ACC112 (cell line): ENCODE measurements around the gene TMX3.
A peak's percentile ranks its signal among the peaks of the same experiment; 100 is the strongest.

ENCODE experiments used
- H2AFZ ChIP-seq: fragments of 200-600 bp; sonication (generic); one replicate; pipeline ENCODE4 v1.6.0; 2017; ENCODE audit warnings: antibody characterized with exemption, low read length; ENCODE audit not compliant: unreplicated experiment
- H3K27ac ChIP-seq: fragments of 200-600 bp; sonication (generic); 2 replicates; pipeline ENCODE4 v1.5.1; 2014; ENCODE audit warnings: low read depth, mild to moderate bottlenecking, antibody characterized with exemption, low read length, moderate library complexity
- H3K27me3 ChIP-seq: fragments of 200-600 bp; sonication (generic); 2 replicates; pipeline ENCODE4 v1.6.1; 2014; ENCODE audit warnings: mild to moderate bottlenecking, antibody characterized with exemption, low read length, moderate library complexity, mixed read lengths; ENCODE audit not compliant: insufficient read depth
- H3K36me3 ChIP-seq: fragments of 200-600 bp; sonication (generic); 2 replicates; pipeline ENCODE4 v1.6.1; 2016; ENCODE audit warnings: mild to moderate bottlenecking, antibody characterized with exemption, low read length, moderate library complexity, mixed read lengths; ENCODE audit not compliant: insufficient read depth
- H3K4me1 ChIP-seq: fragments of 200-600 bp; sonication (generic); one replicate; pipeline ENCODE4 v1.6.1; 2016; ENCODE audit warnings: low read length, mixed read lengths; ENCODE audit not compliant: insufficient read depth, unreplicated experiment, control insufficient read depth
- H3K4me3 ChIP-seq: fragments of 200-600 bp; sonication (generic); 2 replicates; pipeline ENCODE4 v1.5.1; 2014; ENCODE audit warnings: mild to moderate bottlenecking, low read depth, low read length
- H3K79me2 ChIP-seq: fragments of 200-600 bp; sonication (generic); one replicate; pipeline ENCODE4 v1.6.0; 2016; ENCODE audit warnings: low read length; ENCODE audit not compliant: control insufficient read depth, unreplicated experiment, insufficient read depth

TMX3 gene

GRCh38 chr18:68714712-68715496 is at the start of gene TMX3:
Gene TMX3, minus strand, starts transcription at chr18:68715108. Its CDS starts 127 bp downstream, at chr18:68714981.
- peak within 1 kb of the TSS; percentile 94 for H3K4me3 ChIP-seq
- peak within 1 kb of the TSS; percentile 96 for H2AFZ ChIP-seq
- H3K4me1 ChIP-seq: peaks cover 16% of the 10 kb centered on the region
- H3K79me2 ChIP-seq: peaks cover 47% of the 10 kb centered on the region
- H3K27me3 ChIP-seq: no peaks in the 10 kb centered on the region
- peaks cover 32% of the 10 kb centered on the region for H3K36me3 ChIP-seq
- peak within 1 kb of the TSS; percentile 62; the same call in 1 of the 2 replicates for H3K27ac ChIP-seq

- H3K27ac ChIP-seq: peak overlapping the region; percentile 93
- no peaks in the 10 kb centered on the region for H3K79me2 ChIP-seq
- H3K36me3 ChIP-seq: no peaks in the 10 kb centered on the region
- 0 out of 2 replicates have a peak overlapping the region, but pooled peaks have one; percentile 31 for H3K4me3 ChIP-seq
- H3K27me3 ChIP-seq: no peaks in the 10 kb centered on the region
- H2AFZ ChIP-seq: peak overlapping the region; percentile 44
- peaks cover 21% of the 10 kb centered on the region for H3K4me1 ChIP-seq
Measured at GRCh38 chr18:68764016-68764415, 49.1 kb upstream of the TMX3 start.

GRCh38 chr18:68763083-68763482 is 48.2 kb upstream of the TMX3 start:
- no peak overlapping the region for H3K4me3 ChIP-seq
- no peaks in the 10 kb centered on the region for H3K79me2 ChIP-seq
- H3K27ac ChIP-seq: peak overlapping the region; percentile 93

DNA sequence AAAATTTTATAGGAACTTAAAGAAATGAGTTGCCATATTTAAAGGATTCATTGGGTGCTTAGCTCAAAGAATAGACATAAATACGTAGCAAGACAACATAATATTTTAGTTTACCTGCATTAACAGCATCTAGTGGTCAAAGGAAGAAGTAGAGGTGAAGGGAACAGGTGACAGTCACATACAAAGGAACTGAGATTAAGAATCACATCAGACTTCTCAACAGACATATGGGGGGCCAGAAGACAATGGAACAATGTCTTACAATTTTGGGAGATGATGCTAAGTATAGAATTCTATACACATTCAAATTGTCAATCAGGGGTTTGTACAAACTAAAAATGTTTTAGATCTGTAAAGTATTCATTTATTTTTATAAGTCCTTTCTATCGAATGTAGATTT is 44.4 kb upstream of the TMX3 start:
- H3K27ac ChIP-seq: no peak overlapping the region
- H3K4me1 ChIP-seq: peaks cover 19% of the 10 kb centered on the region
- H3K36me3 ChIP-seq: no peaks in the 10 kb centered on the region
- no peak overlapping the region for H3K4me3 ChIP-seq
- H3K79me2 ChIP-seq: no peaks in the 10 kb centered on the region
- H2AFZ ChIP-seq: no peak overlapping the region
- H3K27me3 ChIP-seq: no peaks in the 10 kb centered on the region

More at GRCh38 chr18:68763083-68763482, 48.2 kb upstream of the TMX3 start:
- no peaks in the 10 kb centered on the region for H3K27me3 ChIP-seq
- no peaks in the 10 kb centered on the region for H3K36me3 ChIP-seq
- no peak overlapping the region for H2AFZ ChIP-seq
- peaks cover 21% of the 10 kb centered on the region for H3K4me1 ChIP-seq

- Histone ChIP-seq H3K4me3 (no peak overlapping the region), H3K4me1 (no peaks in the 10 kb centered on the region), H3K27me3 (no peaks in the 10 kb centered on the region), H3K36me3 (no peaks in the 10 kb centered on the region), H3K79me2 (no peaks in the 10 kb centered on the region), H3K27ac (no peak overlapping the region), H2AFZ (no peak overlapping the region)
Measured at GRCh38 chr18:68757126-68757525, 42.2 kb upstream of the TMX3 start.

- H3K4me3 ChIP-seq: no peak overlapping the region
- H3K27ac ChIP-seq: no peak overlapping the region
- H2AFZ ChIP-seq: no peak overlapping the region
- H3K36me3 ChIP-seq: no peaks in the 10 kb centered on the region
- H3K27me3 ChIP-seq: no peaks in the 10 kb centered on the region
- no peaks in the 10 kb centered on the region for H3K79me2 ChIP-seq
- H3K4me1 ChIP-seq: no peaks in the 10 kb centered on the region
Measured at GRCh38 chr18:68742206-68742605, 27.3 kb upstream of the TMX3 start.

DNA sequence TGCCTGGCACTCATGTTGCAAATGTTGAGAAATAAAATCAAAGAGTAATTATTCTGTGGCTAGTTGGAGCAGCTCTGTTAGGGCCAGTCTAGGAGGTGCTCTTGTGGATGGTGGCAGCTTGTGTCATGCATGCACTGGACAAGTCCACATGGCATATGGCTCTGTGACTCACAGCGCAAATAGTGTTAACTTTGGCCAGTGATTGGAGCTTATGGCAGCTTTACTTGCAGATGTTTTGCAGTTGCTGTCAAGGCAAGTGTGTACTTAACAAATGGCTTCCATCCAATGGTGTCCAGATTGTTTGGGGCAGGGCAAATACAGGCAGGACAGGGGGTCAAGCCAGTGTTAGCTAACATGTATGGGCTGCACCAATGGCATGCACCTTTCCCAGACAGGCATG is 26.1 kb upstream of the TMX3 start:
- no peak overlapping the region for H3K4me3 ChIP-seq
- no peaks in the 10 kb centered on the region for H3K4me1 ChIP-seq
- no peaks in the 10 kb centered on the region for H3K36me3 ChIP-seq
- no peak overlapping the region for H2AFZ ChIP-seq
- H3K27ac ChIP-seq: no peak overlapping the region
- no peaks in the 10 kb centered on the region for H3K27me3 ChIP-seq
- H3K79me2 ChIP-seq: no peaks in the 10 kb centered on the region

GRCh38 chr18:68739462-68739861 is 24.6 kb upstream of the TMX3 start:
- Histone ChIP-seq H3K27me3 (no peaks in the 10 kb centered on the region), H3K4me1 (no peaks in the 10 kb centered on the region), H3K27ac (no peak overlapping the region), H2AFZ (no peak overlapping the region), H3K4me3 (no peak overlapping the region), H3K79me2 (no peaks in the 10 kb centered on the region), H3K36me3 (no peaks in the 10 kb centered on the region)

- Histone ChIP-seq H3K79me2 (no peaks in the 10 kb centered on the region), H3K4me1 (peaks cover 7% of the 10 kb centered on the region), H3K36me3 (no peaks in the 10 kb centered on the region), H3K4me3 (no peak overlapping the region), H2AFZ (no peak overlapping the region), H3K27me3 (no peaks in the 10 kb centered on the region), H3K27ac (no peak overlapping the region)
Measured at GRCh38 chr18:68738564-68738963, 23.7 kb upstream of the TMX3 start.

GRCh38 chr18:68735483-68736343 is 20.8 kb upstream of the TMX3 start:
- no peak overlapping the region for H3K4me3 ChIP-seq
- H3K36me3 ChIP-seq: no peaks in the 10 kb centered on the region
- no peak overlapping the region for H2AFZ ChIP-seq
- no peaks in the 10 kb centered on the region for H3K79me2 ChIP-seq
- no peak overlapping the region for H3K27ac ChIP-seq
- H3K27me3 ChIP-seq: no peaks in the 10 kb centered on the region
- H3K4me1 ChIP-seq: peaks cover 7% of the 10 kb centered on the region
